GM18870 (cell line): ENCODE measurements around the gene PIGV.
"Not testable (repeated sequence)": the region's sequence is repeated elsewhere in the genome, so short reads cannot be mapped to it uniquely, and the experiment has no call there.

Experiments used
- ATAC-seq: cut with Tn5 transposase; IDR thresholded peaks from one replicate; pipeline ENCODE4 v1.9.1; 2021; ENCODE audit warnings: moderate library complexity; ENCODE audit not compliant: unreplicated experiment

Gene PIGV

GRCh38 chr1:26791626-26792025 lies 3.9 kb downstream of the PIGV start:
- no peak for ATAC-seq

- no peak for ATAC-seq
Measured at GRCh38 chr1:26792924-26793323, 5.2 kb downstream of the PIGV start.

GRCh38 chr1:26794391-26794790 lies 6.6 kb downstream of the PIGV start:
- ATAC-seq, result no peak

- ATAC-seq, result no peak
Measured at GRCh38 chr1:26797627-26798026, 9.9 kb downstream of the PIGV start.

GRCh38 chr1:26799479-26800142 lies 11.9 kb downstream of the PIGV start:
- ATAC-seq, result no peak

- ATAC-seq, result not testable (repeated sequence)
Measured at GRCh38 chr1:26803932-26804331, 16.2 kb downstream of the PIGV start.

GRCh38 chr1:26810105-26810504 lies 22.4 kb downstream of the PIGV start:
- not testable (repeated sequence) for ATAC-seq

- no peak for ATAC-seq
Measured at GRCh38 chr1:26811057-26811456, 23.3 kb downstream of the PIGV start.

GRCh38 chr1:26811708-26812107 lies 24.0 kb downstream of the PIGV start:
- no peak for ATAC-seq

- no peak for ATAC-seq
Measured at GRCh38 chr1:26814377-26814776, 26.6 kb downstream of the PIGV start.

- no peak for ATAC-seq
Measured at GRCh38 chr1:26814893-26815292, 27.1 kb downstream of the PIGV start.

GRCh38 chr1:26820784-26821269 lies 33.1 kb downstream of the PIGV start:
- ATAC-seq, result no peak

GRCh38 chr1:26822737-26823395 lies 35.1 kb downstream of the PIGV start:
- no peak for ATAC-seq

- ATAC-seq, result no peak
Measured at GRCh38 chr1:26824731-26825130, 37.0 kb downstream of the PIGV start.

GRCh38 chr1:26826261-26827105 lies 38.7 kb downstream of the PIGV start, which contains the start of gene ZDHHC18:
Gene ZDHHC18 (plus strand): TSS chr1:26826688. CDS start chr1:26826805, 117 bp downstream.
- no peak for ATAC-seq

- no peak for ATAC-seq
Measured at GRCh38 chr1:26827106-26827604, 39.4 kb downstream of the PIGV start.

- no peak for ATAC-seq
Measured at GRCh38 chr1:26827663-26828062, 39.9 kb downstream of the PIGV start.

- ATAC-seq, result no peak
Measured at GRCh38 chr1:26828411-26828991, 40.8 kb downstream of the PIGV start.

GRCh38 chr1:26829184-26829911 lies 41.6 kb downstream of the PIGV start:
- no peak for ATAC-seq

GRCh38 chr1:26831059-26831458 lies 43.3 kb downstream of the PIGV start:
- ATAC-seq, result no peak
